Naive thymus-derived CD4-positive, alpha-beta T cell (primary cell): ENCODE data around the gene PRPH. TPM values are rescaled to one million over a fixed set of nuclear protein-coding genes. Genes with fewer than 3 reads are reported as not detected.
A peak's percentile ranks its signal among the peaks of the same experiment; 100 is the strongest.
"Not testable (repeated sequence)": the region's sequence is repeated elsewhere in the genome, so short reads cannot be mapped to it uniquely, and the experiment has no call there.

Experiments
- ATAC-seq: fragments of 150-1000 bp; cut with Tn5 transposase; 2 replicates; pipeline ENCODE4 v1.10.0; 2021; ENCODE audit warnings: mild to moderate bottlenecking, moderate library complexity
- CTCF ChIA-PET: fragments of 350-600 bp; sonication (Branson Sonifier 250); formaldehyde crosslinking; loops from one replicate; lab custom pipeline; 2021; ENCODE audit warnings: antibody characterized with exemption; lab: Charles Lee
- POLR2A ChIA-PET: fragments of 350-600 bp; sonication (Branson Sonifier 250); formaldehyde crosslinking; loops from one replicate; lab custom pipeline; 2021; ENCODE audit warnings: antibody characterized with exemption, inconsistent platforms; lab: Charles Lee
- DNase-seq, 9 donors: peaks; one replicate each; pipeline versions ENCODE4 v3.0.0 to v3.0.0-alpha.2; 2020 to 2022; ENCODE audit warnings: mixed read lengths in 1 of 9
- H3K27ac ChIP-seq: one replicate; pipeline ENCODE4 v1.7.0; 2013; ENCODE audit warnings: mild to moderate bottlenecking, low read depth, low read length, moderate library complexity
- H3K27me3 ChIP-seq, 2 donors: one replicate each; pipeline ENCODE4 v1.7.0; 2013; ENCODE audit warnings: low read length in 2 of 2, mild to moderate bottlenecking in 2 of 2, moderate library complexity in 2 of 2; ENCODE audit not compliant: control insufficient read depth in 2 of 2, insufficient read depth in 2 of 2
- H3K36me3 ChIP-seq, 3 experiments: 1 replicate in 2 of 3; 2 replicates in 1 of 3; pipeline ENCODE4 v1.7.0; 2013; ENCODE audit warnings: low read length in 3 of 3, mild to moderate bottlenecking in 3 of 3, moderate library complexity in 1 of 3; ENCODE audit not compliant: insufficient read depth in 3 of 3, control insufficient read depth in 2 of 3
- H3K4me1 ChIP-seq, 2 donors: one replicate each; pipeline ENCODE4 v1.7.0; 2013; ENCODE audit warnings: low read length in 2 of 2, mild to moderate bottlenecking in 2 of 2, moderate library complexity in 1 of 2; ENCODE audit not compliant: control insufficient read depth in 2 of 2, insufficient read depth in 2 of 2
- H3K4me3 ChIP-seq: 2 replicates; pipeline ENCODE4 v1.7.0; 2013; ENCODE audit warnings: mild to moderate bottlenecking, low read length
- H3K9me3 ChIP-seq, 3 experiments: 1 replicate in 2 of 3; 2 replicates in 1 of 3; pipeline ENCODE4 v1.7.0; 2013; ENCODE audit warnings: low read length in 3 of 3; ENCODE audit not compliant: control insufficient read depth in 2 of 3
- H3K27ac Mint-ChIP-seq, 9 donors: one replicate each; pipeline ENCODE4 v1.8.0; 2020 to 2022; ENCODE audit warnings: mixed read lengths in 9 of 9, mild to moderate bottlenecking in 8 of 9, moderate library complexity in 5 of 9, inconsistent platforms in 2 of 9
- H3K27me3 Mint-ChIP-seq, 5 donors: one replicate each; pipeline ENCODE4 v1.8.0; 2021 to 2022; ENCODE audit warnings: mixed read lengths in 5 of 5, mild to moderate bottlenecking in 1 of 5
- H3K36me3 Mint-ChIP-seq, 5 donors: one replicate each; pipeline ENCODE4 v1.8.0; 2020 to 2022; ENCODE audit warnings: mixed read lengths in 5 of 5, mild to moderate bottlenecking in 3 of 5, inconsistent platforms in 1 of 5
- H3K4me1 Mint-ChIP-seq, 7 donors: one replicate each; pipeline ENCODE4 v1.8.0; 2020 to 2022; ENCODE audit warnings: mixed read lengths in 7 of 7, mild to moderate bottlenecking in 3 of 7, inconsistent platforms in 1 of 7
- H3K4me3 Mint-ChIP-seq, 10 donors: one replicate each; pipeline ENCODE4 v1.8.0; 2020 to 2022; ENCODE audit warnings: mild to moderate bottlenecking in 10 of 10, mixed read lengths in 10 of 10, moderate library complexity in 6 of 10, inconsistent platforms in 2 of 10
- H3K9me3 Mint-ChIP-seq, 11 donors: one replicate each; pipeline ENCODE4 v1.8.0; 2020 to 2022; ENCODE audit warnings: mixed read lengths in 11 of 11, mild to moderate bottlenecking in 4 of 11, inconsistent platforms in 1 of 11, moderate library complexity in 1 of 11
- intact Hi-C, 2 donors: fragments of 100-400 bp; cut with micrococcal nuclease; formaldehyde crosslinking; loops; one replicate each; pipeline ENCODE4 v1.15.1; 2023
- polyA plus RNA-seq, 2 donors: library from polyadenylated mRNA; unstranded; fragments of 300-500 nt; fragmentation: Illumina TruSeq; gene quantifications; one replicate each; pipeline ENCODE4 v1.2.3, GENCODE V29; 2021
- total RNA-seq, 6 experiments: library from RNA in 5 of 6; stranded (reverse) in 5 of 6; gene quantifications; 1 replicate in 5 of 6; 2 replicates in 1 of 6; pipeline ENCODE4 v1.2.3 and lab custom pipeline; 2021 to 2026

PRPH gene
- total and polyA plus RNA-seq, 7 experiments from 2014 or later, result not detected

DNA sequence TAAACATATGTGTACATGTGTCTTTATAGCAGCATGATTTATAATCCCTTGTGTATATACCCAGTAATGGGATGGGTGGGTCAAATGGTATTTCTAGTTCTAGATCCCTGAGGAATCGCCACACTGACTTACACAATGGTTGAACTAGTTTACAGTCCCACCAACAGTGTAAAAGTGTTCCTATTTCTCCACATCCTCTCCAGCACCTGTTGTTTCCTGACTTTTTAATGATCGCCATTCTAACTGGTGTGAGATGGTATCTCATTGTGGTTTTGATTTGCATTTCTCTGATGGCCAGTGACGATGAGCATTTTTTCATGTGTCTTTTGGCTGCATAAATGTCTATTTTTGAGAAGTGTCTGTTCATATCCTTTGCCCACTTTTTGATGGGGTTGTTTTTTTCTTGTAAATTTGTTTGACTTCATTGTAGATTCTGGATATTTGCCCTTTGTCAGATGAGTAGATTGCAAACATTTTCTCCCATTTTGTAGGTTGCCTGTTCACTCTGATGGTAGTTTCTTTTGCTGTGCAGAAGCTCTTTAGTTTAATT lies 15.6 kb downstream of the PRPH start:
- H3K27ac ChIP-seq, H3K36me3 Mint-ChIP-seq, intact Hi-C loops, CTCF ChIA-PET, DNase-seq, H3K36me3 ChIP-seq, H3K4me3 ChIP-seq, H3K4me3 Mint-ChIP-seq, H3K9me3 Mint-ChIP-seq, H3K4me1 ChIP-seq, H3K27ac Mint-ChIP-seq, H3K9me3 ChIP-seq, ATAC-seq, H3K27me3 ChIP-seq, H3K4me1 Mint-ChIP-seq, POLR2A ChIA-PET: not testable (repeated sequence)
- peaks cover 12 to 55% (median 29%) of the 10 kb centered on the region in 5 donors for H3K27me3 Mint-ChIP-seq

DNA sequence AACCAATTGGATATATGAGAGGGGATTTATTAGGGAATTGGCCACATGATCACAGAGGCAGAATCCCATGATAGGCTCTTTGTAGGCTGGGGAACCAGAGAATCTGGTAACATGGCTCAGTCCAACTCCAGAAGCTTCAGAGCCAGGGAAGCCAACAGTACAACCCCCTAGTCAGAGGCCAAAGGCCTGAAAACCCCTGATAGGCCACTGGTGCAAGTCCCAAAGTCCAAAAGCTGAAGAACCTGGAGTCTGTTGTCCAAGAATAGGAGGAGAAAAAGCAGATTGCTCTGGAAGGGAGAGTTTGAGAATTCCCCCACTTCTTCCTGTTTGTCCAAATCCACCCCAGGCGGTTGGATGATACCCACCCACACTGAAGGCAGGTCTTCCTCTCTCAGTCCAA lies 19.9 kb downstream of the PRPH start:
- no peaks in the 10 kb centered on the region for H3K4me1 ChIP-seq
- H3K27ac ChIP-seq, result no peak overlapping the region
- H3K4me3 ChIP-seq, result no peak overlapping the region
- Mint-ChIP-seq H3K27ac (no peak overlapping the region), H3K4me1 (peaks cover 0 to under 1% (median 0%) of the 10 kb centered on the region in 7 donors), H3K27me3 (peaks cover 0 to 27% (median 4%) of the 10 kb centered on the region in 5 donors), H3K36me3 (peaks cover 0 to 1% (median 0%) of the 10 kb centered on the region in 5 donors), H3K4me3 (no peak overlapping the region), H3K9me3 (no peaks in the 10 kb centered on the region)
- ATAC-seq (no peak), DNase-seq (no peak)
- POLR2A ChIA-PET, result interaction anchor here (0.6 kb wide), 1 partner anchor 832 kb away, joined by 3 read pairs; no protein-coding TSS in a partner anchor
- no peaks in the 10 kb centered on the region for H3K9me3 ChIP-seq
- no peaks in the 10 kb centered on the region for H3K27me3 ChIP-seq
- H3K36me3 ChIP-seq, result no peaks in the 10 kb centered on the region
- CTCF ChIA-PET, result no interaction called here
- intact Hi-C loops, result no loop called here

DNA sequence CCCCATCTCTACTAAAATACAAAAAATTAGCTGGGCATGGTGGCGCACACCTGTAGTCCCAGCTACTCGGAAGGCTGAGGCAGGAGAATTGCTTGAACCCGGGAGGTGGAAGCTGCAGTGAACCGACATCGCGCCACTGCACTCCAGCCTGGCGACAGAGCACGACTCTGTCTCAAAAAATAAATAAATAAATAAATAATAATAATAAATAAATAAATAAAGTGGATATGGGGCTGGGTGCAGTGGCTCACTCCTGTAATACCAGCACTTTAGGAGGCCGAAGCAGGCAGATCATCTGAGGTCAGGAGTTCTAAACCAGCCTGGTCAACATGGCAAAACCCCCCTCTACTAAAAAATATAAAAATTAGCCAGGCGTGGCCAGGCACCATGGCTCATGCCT lies 22.2 kb downstream of the PRPH start:
- H3K4me3 ChIP-seq, H3K27ac Mint-ChIP-seq, H3K27ac ChIP-seq, H3K27me3 ChIP-seq, POLR2A ChIA-PET, H3K9me3 ChIP-seq, H3K4me3 Mint-ChIP-seq, H3K4me1 ChIP-seq, H3K36me3 Mint-ChIP-seq, CTCF ChIA-PET, DNase-seq, H3K36me3 ChIP-seq, H3K9me3 Mint-ChIP-seq, intact Hi-C loops, ATAC-seq: not testable (repeated sequence)
- Mint-ChIP-seq H3K27me3 (peaks cover 0 to 10% (median 0%) of the 10 kb centered on the region in 5 donors), H3K4me1 (peaks cover 4 to 11% (median 6%) of the 10 kb centered on the region in 7 donors)

DNA sequence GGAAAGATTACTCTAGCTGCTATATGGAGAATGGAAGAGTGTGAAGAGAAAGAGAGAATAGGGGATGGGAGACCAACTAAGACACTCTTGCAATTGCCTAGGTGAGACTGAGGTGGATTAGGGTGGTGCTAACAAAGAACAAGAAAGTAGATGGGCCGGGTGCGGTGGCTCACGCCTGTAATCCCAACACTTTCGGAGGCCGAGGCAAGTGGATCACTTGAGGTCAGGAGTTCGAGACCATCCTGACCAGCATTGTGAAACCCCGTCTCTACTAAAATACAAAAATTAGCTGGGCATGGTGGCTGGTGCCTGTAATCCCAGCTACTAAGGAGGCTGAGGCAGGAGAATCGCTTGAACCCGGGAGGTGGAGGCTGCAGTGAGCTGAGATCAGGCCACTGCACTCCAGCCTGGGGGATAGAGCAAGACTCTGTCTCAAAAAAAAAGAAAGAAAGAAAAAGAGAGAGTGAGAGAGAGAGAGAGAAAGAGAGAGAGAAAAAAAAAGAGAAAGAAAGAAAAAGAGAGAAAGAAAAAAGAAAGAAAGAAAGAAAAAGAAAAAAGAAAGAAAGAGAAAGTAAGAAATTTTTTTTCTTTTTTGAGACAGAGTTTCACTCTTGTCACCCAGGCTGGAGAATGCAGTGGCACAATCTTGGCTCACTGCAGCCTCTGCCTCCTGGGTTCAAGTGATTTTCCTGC lies 25.6 kb downstream of the PRPH start:
- Mint-ChIP-seq H3K4me1 (peaks cover 16 to 25% (median 19%) of the 10 kb centered on the region in 7 donors), H3K4me3 (peak overlapping the region in 7 of 10 donors; percentile 6 to 71 (median 49)), H3K27ac (peak overlapping the region in 1 of 9 donors; percentile 5)
- CTCF ChIA-PET, H3K36me3 ChIP-seq, H3K9me3 Mint-ChIP-seq, H3K27me3 ChIP-seq, DNase-seq, H3K27me3 Mint-ChIP-seq, H3K4me3 ChIP-seq, ATAC-seq, H3K9me3 ChIP-seq, H3K36me3 Mint-ChIP-seq, H3K27ac ChIP-seq: not testable (repeated sequence)
- intact Hi-C loops, result loop anchor here (5.0 kb wide), 1 partner anchor 188 kb away; the partner anchor contains the start of gene TUBA1B (in 2 of the 2)
- POLR2A ChIA-PET, result interaction anchor here (0.6 to 0.7 kb wide), 2 partner anchors 13 to 229 kb away, joined by 3 to 4 read pairs; no protein-coding TSS in a partner anchor
- H3K4me1 ChIP-seq, result peaks cover 5 to 14% of the 10 kb centered on the region in 2 donors

DNA sequence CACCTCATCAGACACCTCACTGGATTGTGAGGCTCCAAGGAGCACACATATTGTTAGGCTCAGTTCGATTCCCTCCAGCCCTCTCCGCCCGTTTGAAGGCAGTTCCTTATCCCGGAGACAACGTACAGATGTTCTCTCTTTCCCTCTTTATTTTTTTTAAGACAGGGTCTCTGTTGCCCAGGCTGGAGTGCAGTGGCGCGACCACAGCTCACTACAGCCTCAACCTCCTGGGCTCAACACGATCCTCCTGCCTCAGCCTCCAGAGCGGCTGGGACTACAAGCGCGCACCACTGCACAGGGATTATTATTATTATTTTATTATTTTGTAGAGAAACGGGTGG lies 27.4 kb downstream of the PRPH start:
- peak overlapping the region; percentile 75 for H3K4me3 ChIP-seq

GRCh38 chr12:49322708-49323523 lies 28.0 kb downstream of the PRPH start, which contains the start of gene TROAP:
Gene TROAP (plus strand): TSS chr12:49323255. CDS start chr12:49323609, 354 bp downstream.
- DNase-seq (peak; percentile 89 to 98 (median 96)), ATAC-seq (peak; percentile 97)
- ChIA-PET CTCF (interaction anchor here (0.5 to 1.6 kb wide), 7 partner anchors 9 to 509 kb away, joined by 3 to 6 read pairs (median 4); no protein-coding TSS in a partner anchor), POLR2A (interaction anchor here (0.5 to 1.9 kb wide), 9 partner anchors 10 to 514 kb away, joined by 3 to 5 read pairs (median 3); partner anchors contain the start of genes DNAJC22, RHEBL1 and TUBA1B)
- H3K27ac Mint-ChIP-seq, result peak within 1 kb of the TSS; percentile 29 to 95 (median 83)
- H3K9me3 Mint-ChIP-seq, result no peaks in the 10 kb centered on the region
- Histone ChIP-seq H3K9me3 (no peaks in the 10 kb centered on the region), H3K27me3 (no peaks in the 10 kb centered on the region), H3K4me3 (peak within 1 kb of the TSS; percentile 75), H3K27ac (peak within 1 kb of the TSS; percentile 72), H3K36me3 (no peaks in the 10 kb centered on the region), H3K4me1 (peaks cover 5 to 14% of the 10 kb centered on the region in 2 donors)
- intact Hi-C loops, result loop anchor here (1.0 to 5.0 kb wide), 12 partner anchors 14 to 1442 kb away; partner anchors contain the start of genes C1QL4 (in 2 of the 2), SPATS2 (in 2 of the 2), TUBA1B (in 2 of the 2) and TUBA1C (in 2 of the 2)
- peak within 1 kb of the TSS; percentile 86 to 98 (median 92) for H3K4me3 Mint-ChIP-seq
- H3K36me3 Mint-ChIP-seq, result peaks cover 0 to 10% (median 0%) of the 10 kb centered on the region in 5 donors
- H3K27me3 Mint-ChIP-seq, result peaks cover 0 to 5% (median 0%) of the 10 kb centered on the region in 5 donors
- peaks cover 16 to 25% (median 19%) of the 10 kb centered on the region in 7 donors for H3K4me1 Mint-ChIP-seq

More for the DNA sequence above, 27.4 kb downstream of the PRPH start:
- H3K4me1 ChIP-seq, result peaks cover 5 to 14% of the 10 kb centered on the region in 2 donors
- Mint-ChIP-seq H3K27ac (peak overlapping the region in 8 of 9 donors; percentile 33 to 95 (median 84)), H3K4me3 (peak overlapping the region; percentile 86 to 98 (median 92)), H3K36me3 (peaks cover 0 to 8% (median 0%) of the 10 kb centered on the region in 5 donors), H3K27me3 (peaks cover 0 to 5% (median 0%) of the 10 kb centered on the region in 5 donors), H3K9me3 (no peaks in the 10 kb centered on the region), H3K4me1 (peaks cover 16 to 25% (median 19%) of the 10 kb centered on the region in 7 donors)
- no peaks in the 10 kb centered on the region for H3K9me3 ChIP-seq
- intact Hi-C loops, result loop anchor here (1.0 to 5.0 kb wide), 7 partner anchors 25 to 1442 kb away; partner anchors contain the start of genes SPATS2 (in 2 of the 2), TUBA1B (in 2 of the 2), ATF1 (in 1 of the 2) and TUBA1A (in 1 of the 2)
- no peaks in the 10 kb centered on the region for H3K27me3 ChIP-seq
- no peak for DNase-seq
- ChIA-PET CTCF (interaction anchor here (0.5 to 1.6 kb wide), 6 partner anchors 9 to 38 kb away, joined by 3 to 6 read pairs (median 4); no protein-coding TSS in a partner anchor), POLR2A (interaction anchor here (0.5 to 1.9 kb wide), 7 partner anchors 11 to 252 kb away, joined by 3 to 5 read pairs (median 4); partner anchors contain the start of genes DNAJC22, RHEBL1 and TUBA1B)
- no peak for ATAC-seq
- no peaks in the 10 kb centered on the region for H3K36me3 ChIP-seq
- H3K27ac ChIP-seq, result peak overlapping the region; percentile 72
